GM12873 (cell line): ENCODE data around the gene PEAR1.
A peak's percentile ranks its signal among the peaks of the same experiment; 100 is the strongest.

Source experiments
- CTCF ChIP-seq: IDR thresholded peaks from 2 replicates; pipeline ENCODE4 v1.5.1; 2012; ENCODE audit warnings: low read depth, mild to moderate bottlenecking, moderate library complexity, low read length, control low read depth; ENCODE audit not compliant: insufficient read depth; ENCODE audit errors: missing control alignments

The PEAR1 gene

DNA sequence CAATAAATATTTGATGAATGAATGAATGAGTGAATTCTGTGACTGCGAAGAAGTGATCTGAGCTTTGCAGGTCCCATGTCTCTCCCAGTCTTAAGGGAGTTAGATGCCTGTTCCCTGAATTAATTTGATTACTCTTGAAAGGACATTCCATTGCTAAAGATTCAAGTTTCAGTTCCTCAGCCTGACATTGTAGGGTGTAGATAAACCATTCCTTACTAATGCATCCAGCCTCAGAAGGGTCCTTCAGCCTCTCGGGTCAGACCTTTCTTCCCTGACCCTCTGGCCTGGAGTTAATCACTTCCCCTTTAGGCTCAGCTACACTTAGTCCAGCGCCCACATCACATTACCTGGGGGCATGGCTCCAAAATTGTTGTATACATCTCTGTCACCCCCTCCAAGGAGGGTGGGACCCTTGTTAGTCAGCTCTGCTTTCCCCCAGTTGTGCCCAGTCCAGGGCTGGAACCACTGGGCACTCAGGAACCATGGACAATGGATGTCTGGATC is 37.2 kb upstream of the PEAR1 start:
- no peak for TF ChIP-seq CTCF

- no peak for TF ChIP-seq CTCF
These were observed 36.0 kb upstream of the PEAR1 start for GRCh38 chr1:156857532-156857931.

- no peak for TF ChIP-seq CTCF
These were observed 35.0 kb upstream of the PEAR1 start for GRCh38 chr1:156858555-156858956.

GRCh38 chr1:156858959-156859522 is 34.5 kb upstream of the PEAR1 start, which contains the start of gene INSRR:
Gene INSRR, minus strand, starts transcription at chr1:156859117. Its CDS starts 496 bp downstream, at chr1:156858621.
- no peak for TF ChIP-seq CTCF

- no peak for TF ChIP-seq CTCF
These were observed 33.9 kb upstream of the PEAR1 start for GRCh38 chr1:156859523-156860112.

DNA sequence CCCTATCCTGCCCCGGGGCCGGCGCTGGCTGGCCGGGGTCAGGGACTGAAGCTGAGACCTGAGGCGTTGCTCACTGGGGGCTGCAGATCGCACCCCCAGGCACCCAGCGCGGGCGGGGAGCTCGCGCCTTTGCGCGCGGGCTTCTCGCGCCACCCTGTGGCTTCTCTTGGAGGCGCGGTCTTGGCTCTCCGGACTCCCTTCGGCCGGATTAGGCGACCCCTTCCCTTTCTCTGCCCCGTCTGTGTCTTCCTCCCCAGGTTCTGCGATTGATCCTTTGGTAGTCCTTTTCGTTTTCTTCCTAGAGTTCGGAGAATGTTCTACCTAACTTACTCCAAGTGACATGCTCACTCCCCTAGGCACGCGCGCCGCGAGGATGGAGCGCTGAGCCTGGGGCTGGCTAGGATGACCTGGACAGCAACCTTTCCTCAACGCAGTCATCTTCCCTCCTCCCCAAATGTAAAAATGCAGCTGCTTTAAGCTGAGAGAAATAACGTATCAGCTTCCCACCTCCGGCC is 33.3 kb upstream of the PEAR1 start:
- peak; percentile 85 for TF ChIP-seq CTCF

DNA sequence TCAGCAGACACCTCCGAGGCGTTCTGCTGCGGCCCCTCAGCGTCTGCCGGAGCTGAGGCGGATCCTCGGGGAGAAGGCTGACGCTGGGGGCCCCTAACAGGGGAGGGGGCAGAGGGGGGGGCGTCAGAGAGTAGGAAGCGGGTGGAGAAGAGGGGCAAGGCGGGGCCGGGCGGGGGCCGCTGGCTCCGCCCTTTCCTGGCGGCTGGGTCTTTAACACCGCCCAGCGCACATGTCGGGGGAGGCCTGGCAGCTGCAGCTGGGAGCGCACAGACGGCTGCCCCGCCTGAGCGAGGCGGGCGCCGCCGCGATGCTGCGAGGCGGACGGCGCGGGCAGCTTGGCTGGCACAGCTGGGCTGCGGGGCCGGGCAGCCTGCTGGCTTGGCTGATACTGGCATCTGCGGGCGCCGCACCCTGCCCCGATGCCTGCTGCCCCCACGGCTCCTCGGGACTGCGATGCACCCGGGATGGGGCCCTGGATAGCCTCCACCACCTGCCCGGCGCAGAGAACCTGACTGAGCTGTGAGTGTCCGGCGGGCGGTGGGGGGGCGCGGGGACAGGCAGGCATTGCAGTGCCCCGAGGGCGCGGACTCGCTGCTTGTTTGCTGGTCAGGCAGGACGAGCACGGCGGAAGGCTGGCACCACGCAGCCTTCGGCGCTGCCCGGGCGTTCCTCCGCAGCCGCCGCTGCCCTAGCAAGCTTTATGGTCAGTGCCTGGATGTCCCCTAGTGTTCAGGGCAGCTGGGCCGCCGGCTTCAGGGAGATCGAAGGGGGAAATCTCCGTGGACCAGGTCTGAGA is 32.7 kb upstream of the PEAR1 start, which contains the start of gene NTRK1:
Gene NTRK1, plus strand, starts transcription at position 238 of the 796 bp plus-strand sequence. Its CDS starts 70 bp downstream, at position 308.
- TF ChIP-seq CTCF: no peak
